ENCODE measurements around the gene SLAIN1.
A peak's percentile ranks its signal among the peaks of the same experiment; 100 is the strongest.

SLAIN1 gene

DNA sequence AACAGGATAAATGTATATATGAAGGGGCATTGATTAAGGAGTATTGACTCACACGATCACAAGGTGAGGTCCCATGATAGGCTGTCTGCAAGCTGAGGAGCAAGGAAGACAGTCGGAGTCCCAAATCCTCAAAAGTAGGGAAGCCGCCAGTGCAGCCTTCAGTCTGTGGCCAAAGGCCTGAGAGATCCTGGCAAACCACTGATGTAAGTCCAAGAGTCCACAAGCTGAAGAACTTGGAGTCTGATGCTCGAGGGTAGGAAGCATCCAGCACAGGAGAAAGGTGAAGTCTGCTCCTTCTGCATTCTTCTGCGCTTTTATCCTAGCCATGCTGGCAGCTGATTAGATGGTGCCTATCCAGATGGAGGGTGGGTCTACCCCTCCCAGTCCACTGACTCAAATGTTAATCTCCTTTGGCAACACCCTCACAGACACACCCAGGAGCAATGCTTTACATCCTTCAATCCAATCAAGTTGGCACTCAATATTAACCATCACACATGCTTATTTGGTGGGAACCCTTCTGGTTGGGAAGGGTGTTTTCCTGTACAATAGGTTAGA is 55.1 kb downstream of the SLAIN1 start:
- Mint-ChIP-seq H3K27me3 (no peaks in the 10 kb centered on the region), H3K36me3 (ENCODE audit: low read depth) (peaks cover 34% of the 10 kb centered on the region), H3K4me3 (no peak overlapping the region), H3K4me1 (ENCODE audit: low read depth) (peaks cover 26% of the 10 kb centered on the region), H3K27ac (no peak overlapping the region), H3K9me3 (no peaks in the 10 kb centered on the region)
- DNase-seq: no peak

DNA sequence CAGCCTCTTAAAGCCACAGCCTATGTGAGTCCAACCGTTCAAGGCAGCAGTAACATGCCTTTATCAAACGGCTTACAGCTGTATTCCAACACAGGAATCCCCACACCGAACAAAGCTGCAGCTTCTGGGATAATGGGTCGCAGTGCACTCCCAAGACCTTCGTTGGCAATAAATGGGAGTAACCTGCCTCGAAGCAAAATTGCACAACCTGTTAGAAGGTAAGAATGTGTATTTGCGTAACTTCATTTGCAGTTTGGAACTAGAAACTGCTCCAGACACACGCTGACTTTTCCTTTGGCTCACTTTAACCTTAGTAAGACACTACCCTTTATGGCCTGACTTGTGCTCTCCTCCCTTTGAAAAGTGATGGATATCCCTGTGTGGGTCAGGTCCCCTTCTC is 63.4 kb downstream of the SLAIN1 start:
- DNase-seq: no peak
- Mint-ChIP-seq H3K4me3 (no peak overlapping the region), H3K4me1 (ENCODE audit: low read depth) (peaks cover 5% of the 10 kb centered on the region), H3K27ac (no peak overlapping the region), H3K9me3 (no peaks in the 10 kb centered on the region), H3K27me3 (no peaks in the 10 kb centered on the region), H3K36me3 (ENCODE audit: low read depth) (peaks cover 83% of the 10 kb centered on the region)

DNA sequence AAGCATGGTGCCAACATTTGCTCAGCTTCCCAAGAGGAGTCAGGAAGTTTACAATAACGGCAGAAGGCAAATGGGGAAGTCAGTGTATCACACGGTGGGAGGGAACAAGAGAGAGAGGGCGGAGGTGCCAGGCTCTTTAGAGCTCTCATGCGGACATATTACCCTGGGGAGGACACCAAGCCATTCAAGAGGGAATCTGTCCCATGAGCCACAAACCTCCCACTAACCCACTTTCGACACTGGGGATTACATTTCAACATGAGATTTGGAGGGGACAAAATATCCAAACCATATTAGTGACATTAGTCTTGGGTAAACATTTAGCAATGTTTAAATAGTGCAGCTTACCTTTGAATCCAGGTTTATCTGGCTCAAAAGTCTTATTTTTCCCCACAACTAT is 69.9 kb downstream of the SLAIN1 start:
- Mint-ChIP-seq H3K4me1 (ENCODE audit: low read depth) (peaks cover 4% of the 10 kb centered on the region), H3K27ac (no peak overlapping the region), H3K4me3 (no peak overlapping the region), H3K36me3 (ENCODE audit: low read depth) (peaks cover 48% of the 10 kb centered on the region), H3K27me3 (no peaks in the 10 kb centered on the region), H3K9me3 (peaks cover 4% of the 10 kb centered on the region)
- DNase-seq: no peak

DNA sequence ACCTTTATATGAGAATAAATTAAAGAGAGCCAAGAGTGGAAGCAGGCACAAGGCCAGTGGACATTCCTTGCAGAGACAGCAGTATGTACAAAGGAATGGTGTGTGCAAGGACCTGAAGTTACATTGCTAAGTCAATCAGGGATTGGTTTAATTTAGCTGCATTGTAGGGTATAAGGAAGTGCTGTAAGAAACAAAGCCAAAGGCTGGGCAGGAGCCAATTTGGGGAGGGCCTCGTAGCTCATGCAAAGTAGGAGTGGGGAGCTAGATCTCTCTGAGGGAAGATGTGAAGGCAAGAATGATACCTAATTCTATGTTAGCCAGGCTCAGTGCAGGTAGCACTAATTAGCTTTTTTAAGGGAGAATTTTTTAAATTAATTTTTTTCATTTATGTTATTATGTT is 76.7 kb downstream of the SLAIN1 start:
- H3K4me1 Mint-ChIP-seq (ENCODE audit: low read depth): peaks cover 8% of the 10 kb centered on the region
- H3K9me3 Mint-ChIP-seq: peaks cover under 1% of the 10 kb centered on the region
- no peak overlapping the region for H3K4me3 Mint-ChIP-seq
- H3K27me3 Mint-ChIP-seq: no peaks in the 10 kb centered on the region
- peaks cover 5% of the 10 kb centered on the region for H3K36me3 Mint-ChIP-seq (ENCODE audit: low read depth)
- no peak for DNase-seq
- no peak overlapping the region for H3K27ac Mint-ChIP-seq

- H3K4me3 Mint-ChIP-seq: no peak overlapping the region
- peaks cover 14% of the 10 kb centered on the region for H3K4me1 Mint-ChIP-seq (ENCODE audit: low read depth)
- H3K9me3 Mint-ChIP-seq: no peaks in the 10 kb centered on the region
- DNase-seq: no peak
- H3K36me3 Mint-ChIP-seq (ENCODE audit: low read depth): no peaks in the 10 kb centered on the region
- no peaks in the 10 kb centered on the region for H3K27me3 Mint-ChIP-seq
- H3K27ac Mint-ChIP-seq: no peak overlapping the region
Observed at GRCh38 chr13:77776704-77777103, 79.2 kb downstream of the SLAIN1 start.

GRCh38 chr13:77779552-77780272 is 82.2 kb downstream of the SLAIN1 start:
- H3K27ac Mint-ChIP-seq: peak overlapping the region; percentile 62

GRCh38 chr13:77781808-77782207 is 84.3 kb downstream of the SLAIN1 start:
- no peak overlapping the region for H3K4me3 Mint-ChIP-seq
- peaks cover 5% of the 10 kb centered on the region for H3K27me3 Mint-ChIP-seq
- no peak for DNase-seq
- no peaks in the 10 kb centered on the region for H3K9me3 Mint-ChIP-seq
- no peak overlapping the region for H3K27ac Mint-ChIP-seq
- no peaks in the 10 kb centered on the region for H3K36me3 Mint-ChIP-seq (ENCODE audit: low read depth)
- peaks cover 14% of the 10 kb centered on the region for H3K4me1 Mint-ChIP-seq (ENCODE audit: low read depth)

More at GRCh38 chr13:77779552-77780272, 82.2 kb downstream of the SLAIN1 start:
- peaks cover 14% of the 10 kb centered on the region for H3K4me1 Mint-ChIP-seq (ENCODE audit: low read depth)
- peaks cover 5% of the 10 kb centered on the region for H3K27me3 Mint-ChIP-seq
- no peak overlapping the region for H3K4me3 Mint-ChIP-seq
- no peaks in the 10 kb centered on the region for H3K36me3 Mint-ChIP-seq (ENCODE audit: low read depth)
- no peaks in the 10 kb centered on the region for H3K9me3 Mint-ChIP-seq
- DNase-seq: no peak

GRCh38 chr13:77784515-77784914 is 87.0 kb downstream of the SLAIN1 start:
- no peak overlapping the region for H3K4me3 Mint-ChIP-seq
- no peak for DNase-seq
- H3K27me3 Mint-ChIP-seq: peaks cover 5% of the 10 kb centered on the region
- no peak overlapping the region for H3K27ac Mint-ChIP-seq
- no peaks in the 10 kb centered on the region for H3K9me3 Mint-ChIP-seq
- peaks cover 4% of the 10 kb centered on the region for H3K36me3 Mint-ChIP-seq (ENCODE audit: low read depth)
- H3K4me1 Mint-ChIP-seq (ENCODE audit: low read depth): peaks cover 9% of the 10 kb centered on the region

GRCh38 chr13:77786695-77787287 is 89.3 kb downstream of the SLAIN1 start:
- Mint-ChIP-seq H3K4me1 (ENCODE audit: low read depth) (no peaks in the 10 kb centered on the region), H3K36me3 (ENCODE audit: low read depth) (peaks cover 8% of the 10 kb centered on the region), H3K4me3 (no peak overlapping the region), H3K9me3 (peaks cover 14% of the 10 kb centered on the region), H3K27me3 (peaks cover 5% of the 10 kb centered on the region), H3K27ac (no peak overlapping the region)
- DNase-seq: no peak

GRCh38 chr13:77789376-77789775 is 91.9 kb downstream of the SLAIN1 start:
- Mint-ChIP-seq H3K4me1 (ENCODE audit: low read depth) (no peaks in the 10 kb centered on the region), H3K27ac (no peak overlapping the region), H3K27me3 (no peaks in the 10 kb centered on the region), H3K36me3 (ENCODE audit: low read depth) (peaks cover 8% of the 10 kb centered on the region), H3K4me3 (no peak overlapping the region), H3K9me3 (peaks cover 27% of the 10 kb centered on the region)
- DNase-seq: no peak

- no peaks in the 10 kb centered on the region for H3K9me3 Mint-ChIP-seq
- H3K4me3 Mint-ChIP-seq: no peak overlapping the region
- H3K36me3 Mint-ChIP-seq (ENCODE audit: low read depth): no peaks in the 10 kb centered on the region
- no peaks in the 10 kb centered on the region for H3K4me1 Mint-ChIP-seq (ENCODE audit: low read depth)
- DNase-seq: no peak
- peaks cover 6% of the 10 kb centered on the region for H3K27me3 Mint-ChIP-seq
- no peak overlapping the region for H3K27ac Mint-ChIP-seq
Observed at GRCh38 chr13:77800219-77800618, 102.7 kb downstream of the SLAIN1 start.

GRCh38 chr13:77806518-77806917 is 109.0 kb downstream of the SLAIN1 start:
- Mint-ChIP-seq H3K4me3 (no peak overlapping the region), H3K27ac (no peak overlapping the region), H3K4me1 (ENCODE audit: low read depth) (peaks cover 5% of the 10 kb centered on the region), H3K36me3 (ENCODE audit: low read depth) (no peaks in the 10 kb centered on the region), H3K9me3 (no peaks in the 10 kb centered on the region), H3K27me3 (peaks cover 11% of the 10 kb centered on the region)
- no peak for DNase-seq

- peaks cover 11% of the 10 kb centered on the region for H3K27me3 Mint-ChIP-seq
- no peak overlapping the region for H3K27ac Mint-ChIP-seq
- H3K36me3 Mint-ChIP-seq (ENCODE audit: low read depth): no peaks in the 10 kb centered on the region
- peaks cover 5% of the 10 kb centered on the region for H3K4me1 Mint-ChIP-seq (ENCODE audit: low read depth)
- H3K4me3 Mint-ChIP-seq: no peak overlapping the region
- DNase-seq: no peak
- no peaks in the 10 kb centered on the region for H3K9me3 Mint-ChIP-seq
Observed at GRCh38 chr13:77807431-77808135, 110.1 kb downstream of the SLAIN1 start.

- no peak overlapping the region for H3K4me3 Mint-ChIP-seq
- peaks cover 5% of the 10 kb centered on the region for H3K27me3 Mint-ChIP-seq
- H3K4me1 Mint-ChIP-seq (ENCODE audit: low read depth): peaks cover 5% of the 10 kb centered on the region
- no peaks in the 10 kb centered on the region for H3K9me3 Mint-ChIP-seq
- no peak for DNase-seq
- no peaks in the 10 kb centered on the region for H3K36me3 Mint-ChIP-seq (ENCODE audit: low read depth)
- no peak overlapping the region for H3K27ac Mint-ChIP-seq
Observed at GRCh38 chr13:77810430-77810829, 112.9 kb downstream of the SLAIN1 start.

DNA sequence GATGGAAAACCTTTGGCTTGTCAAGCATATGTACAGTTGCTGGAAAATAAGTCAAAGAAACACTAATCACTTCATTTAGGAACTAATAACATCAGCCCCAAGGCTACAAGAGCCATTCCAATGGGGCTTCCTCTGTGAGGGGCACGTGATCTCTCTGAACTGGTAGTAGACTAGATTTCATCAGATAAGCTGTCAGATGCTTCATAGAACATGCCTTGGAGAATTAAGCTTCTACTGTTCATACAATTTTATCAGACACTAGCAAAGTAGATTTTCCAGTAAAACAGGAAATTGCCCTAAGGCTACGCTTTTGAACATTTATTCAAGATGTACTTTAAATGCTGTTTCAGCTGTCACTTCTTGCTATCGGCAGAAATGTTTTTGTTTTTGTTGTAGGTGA is 113.4 kb downstream of the SLAIN1 start:
- peaks cover 5% of the 10 kb centered on the region for H3K4me1 Mint-ChIP-seq (ENCODE audit: low read depth)

More for the DNA sequence above, 113.4 kb downstream of the SLAIN1 start:
- DNase-seq: no peak
- Mint-ChIP-seq H3K27me3 (peaks cover 5% of the 10 kb centered on the region), H3K9me3 (no peaks in the 10 kb centered on the region), H3K27ac (no peak overlapping the region), H3K36me3 (ENCODE audit: low read depth) (no peaks in the 10 kb centered on the region), H3K4me3 (no peak overlapping the region)
